H9 (cell line): ENCODE data around the gene AKAP11. TPM values are rescaled to one million over a fixed set of nuclear protein-coding genes. Genes with fewer than 3 reads are reported as not detected.

ENCODE experiments used
- DNase-seq: peaks from one replicate; pipeline ENCODE4 v3.0.0-alpha.2; 2017
- H2AFZ ChIP-seq: one replicate; pipeline ENCODE4 v1.6.1; 2013; ENCODE audit warnings: mild to moderate bottlenecking, low read length, control low read depth, moderate library complexity
- H2AK5ac ChIP-seq: 2 replicates; pipeline ENCODE4 v1.6.1; 2013; ENCODE audit warnings: low read length, control low read depth, mixed read lengths; ENCODE audit not compliant: insufficient read length
- H2BK120ac ChIP-seq: one replicate; pipeline ENCODE4 v1.6.1; 2013; ENCODE audit warnings: low read depth, mild to moderate bottlenecking, low read length, control low read depth, inconsistent platforms; ENCODE audit not compliant: poor library complexity, severe bottlenecking
- H2BK12ac ChIP-seq: 2 replicates; pipeline ENCODE4 v1.6.1; 2013; ENCODE audit warnings: low read length, control low read depth, mixed read lengths, low read depth; ENCODE audit not compliant: insufficient read length
- H2BK15ac ChIP-seq: 2 replicates; pipeline ENCODE4 v1.6.1; 2013; ENCODE audit warnings: low read depth, low read length, control low read depth
- H2BK20ac ChIP-seq: one replicate; pipeline ENCODE4 v1.6.1; 2013; ENCODE audit warnings: low read depth, mild to moderate bottlenecking, low read length, control low read depth, inconsistent platforms; ENCODE audit not compliant: poor library complexity, severe bottlenecking
- H2BK5ac ChIP-seq: 2 replicates; pipeline ENCODE4 v1.6.1; 2013; ENCODE audit warnings: low read length, control low read depth, mixed read lengths; ENCODE audit not compliant: insufficient read length
- H3K14ac ChIP-seq: 2 replicates; pipeline ENCODE4 v1.6.1; 2013; ENCODE audit warnings: low read length, control low read depth; ENCODE audit not compliant: insufficient read depth
- H3K18ac ChIP-seq: 2 replicates; pipeline ENCODE4 v1.6.1; 2013; ENCODE audit warnings: low read depth, mild to moderate bottlenecking, mixed read lengths, low read length, control low read depth; ENCODE audit not compliant: insufficient read length
- H3K23ac ChIP-seq: 2 replicates; pipeline ENCODE4 v1.6.1; 2013; ENCODE audit warnings: low read length, control low read depth, mixed read lengths, low read depth; ENCODE audit not compliant: insufficient read length
- H3K23me2 ChIP-seq: 2 replicates; pipeline ENCODE4 v1.6.1; 2013; ENCODE audit warnings: low read depth, mild to moderate bottlenecking, mixed read lengths, low read length, control low read depth; ENCODE audit not compliant: insufficient read length, poor library complexity, severe bottlenecking
- H3K27ac ChIP-seq: 2 replicates; pipeline ENCODE4 v1.5.1; 2013; ENCODE audit warnings: low read length, control low read depth, mixed read lengths, low read depth; ENCODE audit not compliant: insufficient read length
- H3K27me3 ChIP-seq: 2 replicates; pipeline ENCODE4 v1.6.1; 2013; ENCODE audit warnings: low read length, control low read depth, inconsistent platforms; ENCODE audit not compliant: insufficient read depth
- H3K4ac ChIP-seq: 2 replicates; pipeline ENCODE4 v1.6.1; 2013; ENCODE audit warnings: low read depth, mild to moderate bottlenecking, control low read depth, inconsistent platforms, low read length, moderate library complexity
- H3K4me1 ChIP-seq: 2 replicates; pipeline ENCODE4 v1.6.1; 2013; ENCODE audit warnings: low read length, control low read depth, inconsistent platforms; ENCODE audit not compliant: insufficient read depth
- H3K4me2 ChIP-seq: 2 replicates; pipeline ENCODE4 v1.6.1; 2013; ENCODE audit warnings: low read length, control low read depth, mixed read lengths; ENCODE audit not compliant: insufficient read length, insufficient read depth
- H3K56ac ChIP-seq: 2 replicates; pipeline ENCODE4 v1.6.1; 2013; ENCODE audit warnings: low read depth, mild to moderate bottlenecking, mixed read lengths, low read length, control low read depth; ENCODE audit not compliant: insufficient read length
- H3K79me1 ChIP-seq: 2 replicates; pipeline ENCODE4 v1.6.1; 2013; ENCODE audit warnings: low read depth, mild to moderate bottlenecking, moderate library complexity, low read length, control low read depth, inconsistent platforms; ENCODE audit not compliant: insufficient read depth, poor library complexity, severe bottlenecking
- H3K79me2 ChIP-seq: 2 replicates; pipeline ENCODE4 v1.6.1; 2013; ENCODE audit warnings: low read length, control low read depth, inconsistent platforms; ENCODE audit not compliant: insufficient read depth
- H3K9ac ChIP-seq: 2 replicates; pipeline ENCODE4 v1.6.1; 2013; ENCODE audit warnings: low read length, control low read depth, mixed read lengths; ENCODE audit not compliant: insufficient read length; ENCODE audit errors: extremely low read depth
- H3K9me3 ChIP-seq: one replicate; pipeline ENCODE4 v1.6.1; 2013; ENCODE audit warnings: low read depth, low read length, inconsistent platforms; ENCODE audit not compliant: control insufficient read depth
- H3T11ph ChIP-seq: one replicate; pipeline ENCODE4 v1.6.1; 2013; ENCODE audit warnings: mild to moderate bottlenecking, low read length, control low read depth, inconsistent platforms
- H4K20me1 ChIP-seq: one replicate; pipeline ENCODE4 v1.6.1; 2013; ENCODE audit not compliant: control insufficient read depth, insufficient read length, insufficient read depth
- H4K5ac ChIP-seq: 2 replicates; pipeline ENCODE4 v1.6.1; 2013; ENCODE audit warnings: low read depth, mild to moderate bottlenecking, mixed read lengths, low read length, control low read depth; ENCODE audit not compliant: insufficient read length
- H4K8ac ChIP-seq: replicated peaks from 2 replicates; pipeline ENCODE4 v1.6.1; 2013; ENCODE audit warnings: low read length, control low read depth, mixed read lengths, low read depth; ENCODE audit not compliant: insufficient read length
- H4K91ac ChIP-seq: 2 replicates; pipeline ENCODE4 v1.6.1; 2013; ENCODE audit warnings: low read depth, mild to moderate bottlenecking, moderate library complexity, mixed read lengths, low read length, control low read depth; ENCODE audit not compliant: insufficient read length
- H3K27ac Mint-ChIP-seq, 3 experiments: 2 replicates in 2 of 3; 3 replicates in 1 of 3; pipeline ENCODE4 v1.8.0; 2020 to 2021; ENCODE audit warnings: mixed read lengths in 3 of 3, mild to moderate bottlenecking in 1 of 3, moderate library complexity in 1 of 3
- H3K27me3 Mint-ChIP-seq: 2 replicates; pipeline ENCODE4 v1.8.0; 2021; ENCODE audit warnings: low read depth, mild to moderate bottlenecking, moderate library complexity, mixed read lengths
- H3K36me3 Mint-ChIP-seq, 3 experiments: 2 replicates in 2 of 3; 3 replicates in 1 of 3; pipeline ENCODE4 v1.8.0; 2020 to 2021; ENCODE audit warnings: low read depth in 3 of 3, mixed read lengths in 3 of 3; ENCODE audit not compliant: insufficient read depth in 1 of 3
- H3K4me1 Mint-ChIP-seq, 2 experiments: 2 replicates each; pipeline ENCODE4 v1.8.0; 2020; ENCODE audit warnings: mixed read lengths in 2 of 2
- H3K4me3 Mint-ChIP-seq, 2 experiments: 2 replicates in 1 of 2; 3 replicates in 1 of 2; pipeline ENCODE4 v1.8.0; 2020 to 2021; ENCODE audit warnings: mild to moderate bottlenecking in 2 of 2, mixed read lengths in 2 of 2, moderate library complexity in 1 of 2
- H3K9me3 Mint-ChIP-seq, 2 experiments: 2 replicates in 1 of 2; 3 replicates in 1 of 2; pipeline ENCODE4 v1.8.0; 2020; ENCODE audit warnings: mild to moderate bottlenecking in 2 of 2, mixed read lengths in 2 of 2, moderate library complexity in 1 of 2
- WGBS: extraction: QIAGEN DNeasy Blood & Tissue Kit; methylation state at CpG from one replicate; pipeline ENCODE4 v1.1.7; 2013; ENCODE audit warnings: missing lambda C conversion rate, low lambda C conversion rate, mixed read lengths; ENCODE audit not compliant: insufficient read length; ENCODE audit errors: extremely low coverage; 5-methylcytosine and 5-hydroxymethylcytosine counted together
- total RNA-seq: library from RNA; stranded (reverse); gene quantifications from 2 replicates; pipeline ENCODE4 v1.2.1, GENCODE V29; 2021
- TF ChIP-seq, protein P1 (sequence below): fragments of 200-600 bp; sonication (generic); conservative IDR thresholded peaks from 3 replicates; pipeline ENCODE4 v1.8.0; 2021; ENCODE audit warnings: antibody characterized with exemption, mild to moderate bottlenecking

Gene AKAP11
- total RNA-seq, 1 experiment from 2014 or later: 20.5 TPM

DNA sequence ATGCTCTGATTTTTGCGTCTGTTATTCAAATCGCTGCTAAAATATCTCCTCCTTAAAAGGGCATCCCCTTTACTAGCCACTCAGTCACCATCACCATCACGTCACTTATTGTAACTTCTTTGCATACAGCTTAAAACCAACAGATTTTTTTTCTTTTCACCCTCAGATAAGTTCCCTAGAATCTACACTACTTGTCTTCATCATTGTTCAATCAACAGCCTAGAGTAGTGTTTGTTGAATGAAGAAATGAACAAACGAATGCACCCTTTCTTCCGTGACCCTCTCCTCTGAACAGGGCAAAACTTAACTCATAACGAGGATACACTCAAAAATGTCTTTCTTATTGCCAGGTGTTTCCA is 1.1 kb upstream of the AKAP11 start:
- no peak overlapping the region for H2BK20ac ChIP-seq
- peak overlapping the region; percentile 66 for H3K4me2 ChIP-seq
- H3T11ph ChIP-seq: no peak overlapping the region
- no peaks in the 10 kb centered on the region for H3K27me3 ChIP-seq
- H2AK5ac ChIP-seq: no peak overlapping the region
- H2BK120ac ChIP-seq: no peak overlapping the region
- H3K9me3 ChIP-seq: no peaks in the 10 kb centered on the region
- H3K4me1 ChIP-seq: peaks cover 3% of the 10 kb centered on the region; the same call in 1 of the 2 replicates
- WGBS: no CpG with 5 or more reads among the region's 6 CpGs
- H3K4me1 Mint-ChIP-seq: peaks cover 31 to 35% of the 10 kb centered on the region in 2 experiments
- H3K14ac ChIP-seq: no peak overlapping the region
- peak overlapping the region; percentile 83 for H2AFZ ChIP-seq
- no peak overlapping the region for H2BK5ac ChIP-seq
- H4K91ac ChIP-seq: no peak overlapping the region
- no peak overlapping the region for H3K9ac ChIP-seq
- H4K5ac ChIP-seq: no peak overlapping the region
- peaks cover 6% of the 10 kb centered on the region; the same call in 1 of the 2 replicates for H3K79me2 ChIP-seq
- H3K18ac ChIP-seq: no peak overlapping the region
- no peak overlapping the region for H2BK12ac ChIP-seq
- no peaks in the 10 kb centered on the region; the same call in none of the 2 replicates for H3K27me3 Mint-ChIP-seq
- no peak overlapping the region for H3K4ac ChIP-seq
- no peak for DNase-seq
- peaks cover 4% of the 10 kb centered on the region for H3K23me2 ChIP-seq
- H3K4me3 Mint-ChIP-seq: peak overlapping the region; percentile 94 to 96
- H4K8ac ChIP-seq: no peak overlapping the region
- peak overlapping the region; percentile 8 for H3K27ac ChIP-seq
- no peak overlapping the region for H3K56ac ChIP-seq
- TF ChIP-seq, protein P1, sequence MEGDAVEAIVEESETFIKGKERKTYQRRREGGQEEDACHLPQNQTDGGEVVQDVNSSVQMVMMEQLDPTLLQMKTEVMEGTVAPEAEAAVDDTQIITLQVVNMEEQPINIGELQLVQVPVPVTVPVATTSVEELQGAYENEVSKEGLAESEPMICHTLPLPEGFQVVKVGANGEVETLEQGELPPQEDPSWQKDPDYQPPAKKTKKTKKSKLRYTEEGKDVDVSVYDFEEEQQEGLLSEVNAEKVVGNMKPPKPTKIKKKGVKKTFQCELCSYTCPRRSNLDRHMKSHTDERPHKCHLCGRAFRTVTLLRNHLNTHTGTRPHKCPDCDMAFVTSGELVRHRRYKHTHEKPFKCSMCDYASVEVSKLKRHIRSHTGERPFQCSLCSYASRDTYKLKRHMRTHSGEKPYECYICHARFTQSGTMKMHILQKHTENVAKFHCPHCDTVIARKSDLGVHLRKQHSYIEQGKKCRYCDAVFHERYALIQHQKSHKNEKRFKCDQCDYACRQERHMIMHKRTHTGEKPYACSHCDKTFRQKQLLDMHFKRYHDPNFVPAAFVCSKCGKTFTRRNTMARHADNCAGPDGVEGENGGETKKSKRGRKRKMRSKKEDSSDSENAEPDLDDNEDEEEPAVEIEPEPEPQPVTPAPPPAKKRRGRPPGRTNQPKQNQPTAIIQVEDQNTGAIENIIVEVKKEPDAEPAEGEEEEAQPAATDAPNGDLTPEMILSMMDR: no peak
- peaks cover 8 to 19% (median 11%) of the 10 kb centered on the region in 3 experiments; a peak in 6 of 7 replicates for H3K36me3 Mint-ChIP-seq
- H3K9me3 Mint-ChIP-seq: peaks cover 18 to 20% of the 10 kb centered on the region in 2 experiments
- H2BK15ac ChIP-seq: no peak overlapping the region
- H3K27ac Mint-ChIP-seq: no peak overlapping the region; a peak in 1 of 7 replicates
- no peak overlapping the region for H3K23ac ChIP-seq
- no peaks in the 10 kb centered on the region for H3K79me1 ChIP-seq
- no peaks in the 10 kb centered on the region for H4K20me1 ChIP-seq
